ENCODE results near the gene GMEB2.
"Not testable (repeated sequence)": the region's sequence is repeated elsewhere in the genome, so short reads cannot be mapped to it uniquely, and the experiment has no call there.

Gene GMEB2

DNA sequence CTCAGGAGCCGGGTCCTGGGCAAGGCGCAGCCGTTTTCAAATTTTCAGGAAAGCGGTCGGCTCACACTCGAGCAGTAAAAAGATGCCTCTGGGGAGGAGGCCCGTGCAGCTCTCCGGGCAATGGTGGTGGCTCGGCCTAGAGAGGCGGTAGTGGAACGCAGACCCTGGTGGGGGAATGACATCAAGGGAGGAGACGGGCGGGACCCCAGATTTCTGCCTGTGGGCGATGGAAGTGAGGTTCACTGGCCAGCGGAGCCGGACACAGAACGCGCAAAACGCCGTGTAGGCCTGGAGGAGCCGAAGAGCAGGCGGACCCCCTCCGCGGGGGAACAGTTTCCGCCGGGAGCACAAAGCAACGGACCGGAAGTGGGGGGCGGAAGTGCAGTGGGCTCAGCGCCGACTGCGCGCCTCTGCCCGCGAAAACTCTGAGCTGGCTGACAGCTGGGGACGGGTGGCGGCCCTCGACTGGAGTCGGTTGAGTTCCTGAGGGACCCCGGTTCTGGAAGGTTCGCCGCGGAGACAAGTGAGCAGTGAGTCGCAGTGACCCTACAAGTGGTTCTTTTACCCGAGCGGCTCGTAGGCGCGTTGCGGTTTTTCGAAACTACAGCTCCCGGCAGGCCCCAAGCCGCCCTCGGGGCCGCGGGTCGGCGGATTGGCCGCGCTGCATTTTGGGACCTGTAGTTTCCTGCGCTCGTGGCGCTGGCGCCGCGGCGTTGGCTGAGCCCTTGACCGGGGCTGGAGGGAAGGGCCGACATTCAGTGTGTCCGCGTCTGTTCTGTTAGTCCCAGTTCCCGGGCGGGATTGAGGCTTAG is 31.2 kb upstream of the GMEB2 start, which contains the start of gene RTEL1:
RTEL1 (plus strand) TSS at position 376 of the 812 bp plus-strand sequence. CDS start 1,091 bp downstream, outside the sequence.
- DNase-seq (ENCODE audit: low read depth in 3 of 3, low spot score in 1 of 3): peak; percentile 57 to 92 (median 80)

DNA sequence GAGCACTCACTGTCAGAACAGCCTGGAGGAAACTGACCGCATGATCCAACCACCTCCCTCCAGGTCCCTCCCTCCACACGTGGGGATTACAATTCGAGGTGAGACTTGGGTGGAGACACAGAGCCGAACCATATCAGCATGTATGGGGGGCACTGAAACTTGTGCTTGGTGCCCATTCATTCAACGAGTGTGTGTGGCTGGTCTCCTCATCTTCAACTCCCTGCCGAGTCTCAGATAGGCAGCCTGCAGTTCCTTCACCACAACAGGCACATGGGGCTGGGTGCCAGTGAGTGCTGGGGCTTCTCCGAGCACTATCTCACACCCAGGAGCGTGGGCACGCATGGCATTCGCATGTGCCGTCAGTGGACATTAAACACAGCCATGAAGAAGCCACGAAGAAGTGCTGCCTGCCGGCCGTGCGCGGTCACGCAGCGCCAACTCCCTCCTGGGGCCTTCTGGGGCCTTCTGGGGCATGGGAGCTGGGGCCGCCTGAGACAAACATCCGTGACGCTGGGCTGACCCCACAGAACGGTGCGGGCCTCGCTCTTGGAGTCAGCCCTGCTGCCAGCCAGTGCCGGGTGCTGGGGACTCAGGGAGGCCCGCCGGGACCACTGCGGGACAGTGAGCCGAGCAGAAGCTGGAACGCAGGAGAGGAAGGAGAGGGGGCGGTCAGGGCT is 30.5 kb upstream of the GMEB2 start:
- DNase-seq (ENCODE audit: low read depth in 3 of 3, low spot score in 1 of 3): no peak

DNA sequence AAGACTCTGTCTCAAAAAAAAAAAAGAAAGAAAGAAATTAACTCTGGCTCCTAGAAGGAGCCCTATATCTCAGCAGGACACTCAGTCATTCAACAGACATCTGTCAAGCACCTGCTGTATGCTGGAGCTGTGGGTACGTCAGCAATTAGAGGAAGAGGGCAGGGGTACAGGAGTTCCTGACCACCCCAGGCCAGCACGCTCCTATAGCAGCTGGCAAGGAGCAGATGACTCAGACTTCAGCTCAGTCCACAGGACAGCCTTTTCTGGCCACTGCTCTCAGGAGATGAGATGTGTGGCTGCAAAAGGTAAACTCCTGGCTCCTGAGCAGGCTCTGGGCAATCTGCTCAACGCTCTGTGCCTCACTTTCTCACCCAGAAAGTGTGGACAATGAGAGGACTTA is 29.6 kb upstream of the GMEB2 start:
- no peak for DNase-seq (ENCODE audit: low read depth in 3 of 3, low spot score in 1 of 3)

DNA sequence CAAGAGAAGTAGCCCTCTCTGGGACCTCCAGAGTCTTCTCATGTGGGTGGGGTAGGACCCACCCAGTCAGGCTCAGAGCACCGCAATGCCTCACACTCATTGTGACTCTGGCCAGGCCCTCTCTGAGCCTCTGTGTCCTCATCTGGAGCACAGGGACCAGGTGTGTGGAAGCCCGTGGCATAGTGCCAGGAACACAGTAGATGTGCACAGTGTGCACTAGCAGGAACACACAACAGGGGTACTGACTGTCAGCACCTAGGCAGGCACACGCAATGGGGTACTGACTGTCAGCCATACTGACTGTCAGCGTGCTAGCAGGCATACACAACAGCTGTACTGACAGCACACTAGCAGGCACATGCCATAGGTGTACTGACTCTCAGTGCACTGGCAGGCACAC is 28.3 kb upstream of the GMEB2 start:
- no peak for DNase-seq (ENCODE audit: low read depth in 3 of 3, low spot score in 1 of 3)

DNA sequence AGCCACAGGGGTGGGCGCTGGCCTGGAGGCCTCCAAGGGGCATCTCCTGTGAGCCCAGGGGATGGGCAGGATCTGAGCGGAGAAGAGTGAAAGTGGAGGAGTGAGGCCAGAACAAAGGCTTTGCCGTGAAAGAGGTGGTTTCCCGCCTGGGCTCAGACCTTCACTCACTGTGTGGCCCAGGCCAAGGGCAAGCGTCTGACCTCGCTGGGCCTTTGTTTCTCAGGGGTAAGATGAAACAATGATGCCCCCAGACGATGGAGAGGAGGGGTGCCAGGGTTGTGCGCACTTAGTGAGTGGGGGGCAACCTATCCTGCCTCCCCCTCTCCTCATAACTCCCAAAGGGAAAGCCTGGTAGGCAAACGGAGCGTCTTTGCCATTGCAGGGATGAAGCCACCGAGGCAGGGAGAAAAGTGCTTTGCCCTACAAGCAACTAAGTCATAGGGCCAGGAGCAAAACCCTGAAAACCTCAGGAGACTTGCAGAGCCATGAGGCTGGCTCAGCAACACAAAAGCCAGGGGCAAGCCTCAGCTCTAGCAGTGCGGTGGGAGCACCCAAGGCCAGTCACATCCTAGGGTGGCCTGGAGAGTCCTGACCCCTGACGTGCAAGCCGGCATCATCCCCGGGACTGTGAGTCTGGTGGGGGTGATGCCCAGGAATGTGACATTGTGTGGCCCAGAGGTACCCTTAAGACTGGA is 27.2 kb upstream of the GMEB2 start:
- DNase-seq (ENCODE audit: low read depth in 3 of 3, low spot score in 1 of 3): no peak

DNA sequence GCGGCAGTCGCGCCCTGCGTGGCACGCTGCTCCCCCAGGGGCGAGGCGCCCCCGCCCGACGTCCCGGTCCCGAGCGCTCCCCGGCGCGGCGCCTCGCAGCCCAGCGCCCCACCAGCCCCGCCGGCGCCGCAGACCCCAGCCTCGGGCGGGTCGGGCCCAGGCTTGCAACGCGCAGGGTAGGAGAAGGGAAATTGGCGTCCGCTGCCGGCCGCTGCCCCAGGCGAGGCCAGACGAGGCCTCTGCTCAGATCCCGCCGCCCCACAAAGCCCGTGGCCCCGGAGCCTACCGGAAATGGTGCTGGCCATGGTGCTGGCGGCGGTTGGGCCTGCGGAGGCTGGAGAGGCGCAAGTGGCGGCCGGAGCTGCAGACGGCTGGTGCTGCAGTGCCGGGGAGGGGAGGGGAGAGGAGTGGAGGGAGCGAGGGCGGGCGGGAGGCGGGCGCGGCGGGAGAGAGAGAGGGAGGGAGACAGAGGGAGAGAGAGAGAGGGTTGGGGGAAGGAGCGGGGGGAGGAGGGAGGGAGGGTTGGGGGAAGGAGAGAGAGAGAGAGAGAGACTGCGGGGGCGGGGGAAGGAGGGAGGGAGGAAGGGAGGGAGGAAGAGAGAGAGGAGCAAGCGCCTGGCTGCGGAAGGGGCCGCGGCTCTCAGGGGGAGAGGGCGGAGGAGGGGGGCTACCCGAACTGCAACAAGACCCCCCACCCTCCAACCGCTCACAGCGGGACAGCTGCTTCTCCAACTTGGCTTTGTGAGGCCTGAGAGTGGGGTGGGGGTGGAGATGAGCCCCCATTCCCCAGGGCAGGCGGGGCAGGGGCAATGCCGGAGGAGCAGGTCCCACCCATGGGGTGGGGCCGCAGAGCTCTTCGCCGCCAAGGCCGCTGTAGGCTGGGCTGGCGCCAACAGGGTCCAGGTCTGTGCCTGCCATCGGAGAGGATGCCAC is 26.4 kb upstream of the GMEB2 start, which contains the start of gene STMN3:
STMN3 (minus strand) TSS at position 384 of the 933 bp plus-strand sequence; CDS start at position 305, 79 bp downstream.
- DNase-seq (ENCODE audit: low read depth in 3 of 3, low spot score in 1 of 3): peak in 2 of 3 donors; percentile 21 to 43

DNA sequence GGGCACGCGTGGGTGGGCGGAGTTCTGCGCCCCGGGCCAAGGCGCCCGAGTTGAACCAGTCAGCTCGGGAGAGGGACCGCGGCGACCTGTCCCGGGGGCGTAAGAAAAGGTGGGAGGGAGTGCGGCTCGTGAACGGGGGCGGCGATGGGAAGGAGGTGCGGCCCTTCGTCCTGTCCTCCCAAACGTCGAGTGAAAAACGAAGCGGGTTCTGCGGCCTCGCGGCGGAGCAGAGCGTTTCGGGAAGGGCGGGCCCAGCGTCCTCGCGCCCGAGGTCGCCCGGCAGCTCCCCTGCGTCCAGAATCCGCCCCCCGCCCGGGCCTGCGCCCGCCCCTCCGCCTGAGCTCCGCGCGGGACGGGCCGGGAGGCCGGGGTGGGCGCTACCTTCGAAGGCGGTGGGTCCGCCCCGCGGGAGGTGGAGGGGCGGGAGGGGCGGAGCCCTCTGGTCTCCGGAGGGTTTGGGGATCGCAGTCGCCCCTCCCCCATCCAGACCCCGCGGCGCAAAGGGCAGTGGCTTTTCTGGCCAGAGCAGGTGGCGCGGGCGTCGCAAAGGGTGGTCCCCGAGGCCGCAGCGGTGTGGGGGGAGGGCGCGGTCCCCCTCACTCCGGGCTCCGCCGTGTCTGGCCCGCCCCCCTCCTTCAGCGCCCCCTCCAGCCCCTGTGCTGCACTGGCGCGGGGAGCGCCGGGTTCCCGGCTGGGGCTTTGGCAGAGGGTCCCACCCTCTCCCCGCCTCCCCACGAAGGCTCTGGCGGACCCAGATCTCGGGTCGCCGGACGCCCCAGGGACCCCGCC is 25.5 kb upstream of the GMEB2 start:
- DNase-seq (ENCODE audit: low read depth in 3 of 3, low spot score in 1 of 3): no peak

DNA sequence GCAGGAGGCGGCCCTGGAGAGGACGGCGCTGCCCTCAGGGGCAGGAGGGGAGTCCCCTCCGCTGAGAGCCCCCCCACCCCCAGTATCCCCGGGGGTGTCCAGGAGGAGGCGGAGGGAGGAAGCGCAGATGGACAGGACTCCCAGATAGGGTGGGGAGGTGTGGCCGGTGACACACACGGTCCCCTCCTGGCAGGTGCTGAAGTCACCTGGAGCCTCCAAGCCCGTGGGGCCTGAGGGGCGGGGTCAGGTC is 25.0 kb upstream of the GMEB2 start:
- no peak for DNase-seq (ENCODE audit: low read depth in 3 of 3, low spot score in 1 of 3)

DNA sequence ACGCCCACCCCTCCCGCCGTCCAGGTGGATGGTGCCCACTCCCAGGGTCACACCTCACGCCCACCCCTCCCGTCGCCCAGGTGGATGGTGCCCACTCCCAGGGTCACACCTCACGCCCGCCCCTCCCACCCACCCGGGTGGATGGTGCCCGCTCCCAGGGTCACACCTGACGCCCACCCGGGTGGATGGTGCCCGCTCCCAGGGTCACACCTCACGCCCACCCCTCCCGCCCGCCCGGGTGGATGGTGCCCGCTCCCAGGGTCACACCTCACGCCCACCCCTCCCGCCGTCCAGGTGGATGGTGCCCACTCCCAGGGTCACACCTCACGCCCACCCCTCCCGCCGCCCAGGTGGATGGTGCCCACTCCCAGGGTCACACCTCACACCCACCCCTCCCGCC is 23.6 kb upstream of the GMEB2 start:
- not testable (repeated sequence) for DNase-seq (ENCODE audit: low read depth in 3 of 3, low spot score in 1 of 3)

DNA sequence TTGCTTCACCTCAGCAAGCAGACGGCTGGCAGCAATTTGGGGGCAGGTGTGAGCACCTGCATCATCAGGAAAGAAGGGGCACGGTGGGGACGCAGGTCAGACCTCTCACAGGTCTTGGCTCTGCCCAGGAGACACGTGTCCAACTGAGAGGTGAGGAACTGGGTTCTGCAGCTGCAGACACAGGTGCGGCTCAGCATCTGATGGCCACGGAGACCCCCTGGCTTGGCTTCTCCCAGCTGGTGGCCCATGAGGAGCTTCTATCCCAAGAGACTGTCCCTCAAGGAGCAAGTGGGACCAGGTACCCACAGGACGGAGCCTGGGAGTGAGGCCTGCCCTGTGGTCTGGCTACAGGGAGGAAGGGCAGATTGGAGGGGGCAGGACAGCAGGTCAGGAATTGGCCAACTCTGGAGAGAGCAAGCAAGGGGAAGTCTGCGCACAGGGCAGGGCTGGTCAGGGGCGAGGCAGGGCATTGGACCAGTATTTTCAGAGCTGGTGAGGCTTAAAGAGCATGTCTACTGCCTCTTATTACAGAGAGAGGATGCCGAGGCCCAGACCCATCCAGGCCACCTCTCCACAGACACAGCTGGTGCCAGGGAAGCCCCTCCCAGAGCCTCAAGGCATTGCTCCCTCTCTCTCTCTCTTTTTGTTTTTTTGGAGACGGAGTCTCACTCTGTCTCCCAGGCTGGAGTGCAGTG is 22.1 kb upstream of the GMEB2 start:
- DNase-seq (ENCODE audit: low read depth in 3 of 3, low spot score in 1 of 3): no peak

DNA sequence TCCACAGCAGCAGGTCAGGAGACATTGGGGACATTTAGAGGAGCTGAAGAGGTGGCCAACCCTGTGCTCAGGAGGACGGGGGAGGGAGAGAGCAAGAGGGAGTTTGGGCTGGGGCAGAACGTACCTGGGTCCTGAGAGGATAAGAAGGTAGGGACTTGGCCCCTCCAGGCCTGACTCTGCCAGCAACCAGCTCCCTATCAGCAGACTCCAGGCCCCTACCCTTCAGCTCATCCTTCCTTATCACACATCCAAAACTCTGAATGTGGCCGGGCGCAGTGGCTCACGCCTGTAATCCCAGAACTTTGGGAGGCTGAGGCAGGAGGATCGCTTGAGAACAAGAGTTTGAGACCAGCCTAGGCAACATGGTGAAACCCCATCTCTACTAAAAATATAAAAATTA is 21.3 kb upstream of the GMEB2 start:
- no peak for DNase-seq (ENCODE audit: low read depth in 3 of 3, low spot score in 1 of 3)

DNA sequence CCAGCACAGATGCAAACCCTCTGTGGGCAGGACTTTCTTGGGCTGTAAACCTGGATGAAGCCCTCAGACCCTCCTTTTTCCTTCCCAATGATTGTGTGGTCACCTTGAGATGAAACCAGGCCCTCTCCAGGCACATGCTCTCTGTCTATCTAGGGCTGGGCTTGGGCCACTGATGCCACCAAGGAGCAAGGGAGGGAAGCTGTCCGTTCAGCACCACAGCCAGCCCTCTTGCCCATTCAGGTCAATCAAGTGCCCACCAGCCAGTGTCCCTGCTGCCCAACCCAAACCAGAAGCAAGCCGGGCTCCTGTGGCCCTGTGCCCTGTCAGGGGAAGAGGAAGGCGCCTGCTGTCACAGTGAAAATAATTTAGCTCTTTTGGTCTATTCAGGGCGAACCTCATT is 18.3 kb upstream of the GMEB2 start:
- no peak for DNase-seq (ENCODE audit: low read depth in 3 of 3, low spot score in 1 of 3)

DNA sequence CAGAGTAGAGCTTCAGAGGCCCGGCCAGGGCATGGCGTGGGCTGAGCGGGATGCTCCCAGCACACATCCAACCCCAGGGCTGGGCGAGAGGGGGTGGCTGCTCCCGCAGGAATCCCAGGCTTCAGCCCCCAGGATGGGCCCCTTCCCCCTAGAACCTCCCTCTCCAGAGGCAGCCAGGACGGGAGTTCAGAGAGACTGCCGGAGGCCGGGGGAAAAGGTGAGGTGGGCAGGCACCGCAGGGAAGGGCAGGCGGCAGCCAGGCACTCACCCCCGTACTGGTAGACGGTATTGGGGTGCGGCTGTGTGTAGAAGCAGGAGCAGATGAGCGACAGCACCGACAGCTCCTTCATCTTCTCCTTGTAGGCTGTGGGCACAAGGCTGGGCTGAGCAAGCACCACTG is 17.0 kb upstream of the GMEB2 start:
- no peak for DNase-seq (ENCODE audit: low read depth in 3 of 3, low spot score in 1 of 3)

DNA sequence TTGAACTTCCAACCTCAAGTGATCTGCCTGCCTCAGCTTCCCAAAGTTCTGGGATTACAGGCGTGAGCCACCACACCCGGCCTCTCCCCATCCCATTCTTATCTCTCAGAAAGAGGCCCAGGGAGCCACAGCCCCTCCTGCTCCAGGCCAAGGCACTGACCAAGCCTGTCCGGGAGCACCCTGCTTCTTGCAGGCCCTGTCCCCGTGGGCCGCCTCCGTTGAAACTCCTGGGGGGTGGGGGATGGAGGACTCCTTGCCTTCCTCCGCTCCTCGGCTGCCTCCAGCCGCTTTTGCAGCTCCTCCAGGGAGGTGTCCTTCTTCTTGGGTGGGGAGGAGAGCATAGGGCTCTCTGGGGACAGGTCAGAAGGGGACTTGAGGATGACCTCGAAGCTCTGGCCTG is 16.6 kb upstream of the GMEB2 start:
- DNase-seq (ENCODE audit: low read depth in 3 of 3, low spot score in 1 of 3): no peak

DNA sequence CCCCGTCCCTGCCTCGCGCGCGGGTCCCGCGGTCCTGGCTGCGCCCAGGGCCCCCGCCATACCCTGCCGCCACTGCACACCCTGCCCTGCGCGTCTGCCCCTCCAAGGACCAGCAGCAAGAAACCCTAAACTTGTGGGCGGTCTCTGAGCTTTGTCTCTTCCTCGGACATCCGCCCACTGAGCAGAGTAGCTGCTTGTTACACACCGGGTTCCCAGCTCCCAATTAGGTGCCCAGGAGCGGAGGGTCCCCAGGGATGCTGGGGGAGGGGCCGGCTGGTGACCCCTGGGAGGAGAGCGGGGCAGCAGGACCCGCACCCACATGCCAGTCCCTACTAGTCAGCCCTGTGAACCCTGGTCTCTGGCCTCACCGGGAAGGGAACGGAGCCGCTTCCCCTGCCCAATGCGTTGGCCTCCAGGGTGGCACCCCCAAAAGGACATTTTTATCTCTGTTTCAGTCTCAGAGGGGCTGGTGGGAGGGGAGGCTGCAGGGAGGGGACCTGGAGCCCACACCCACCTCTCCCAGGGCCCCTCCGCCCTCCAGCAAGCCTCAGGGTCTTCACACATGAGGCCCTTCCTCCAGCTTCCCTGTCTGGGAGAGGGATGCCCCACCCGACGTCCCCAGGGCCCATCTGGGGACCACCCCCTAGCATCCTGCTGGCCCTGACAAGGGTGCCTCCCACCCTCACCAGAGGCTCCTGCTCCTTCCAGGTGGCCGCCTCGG is 15.8 kb upstream of the GMEB2 start:
- no peak for DNase-seq (ENCODE audit: low read depth in 3 of 3, low spot score in 1 of 3)

DNA sequence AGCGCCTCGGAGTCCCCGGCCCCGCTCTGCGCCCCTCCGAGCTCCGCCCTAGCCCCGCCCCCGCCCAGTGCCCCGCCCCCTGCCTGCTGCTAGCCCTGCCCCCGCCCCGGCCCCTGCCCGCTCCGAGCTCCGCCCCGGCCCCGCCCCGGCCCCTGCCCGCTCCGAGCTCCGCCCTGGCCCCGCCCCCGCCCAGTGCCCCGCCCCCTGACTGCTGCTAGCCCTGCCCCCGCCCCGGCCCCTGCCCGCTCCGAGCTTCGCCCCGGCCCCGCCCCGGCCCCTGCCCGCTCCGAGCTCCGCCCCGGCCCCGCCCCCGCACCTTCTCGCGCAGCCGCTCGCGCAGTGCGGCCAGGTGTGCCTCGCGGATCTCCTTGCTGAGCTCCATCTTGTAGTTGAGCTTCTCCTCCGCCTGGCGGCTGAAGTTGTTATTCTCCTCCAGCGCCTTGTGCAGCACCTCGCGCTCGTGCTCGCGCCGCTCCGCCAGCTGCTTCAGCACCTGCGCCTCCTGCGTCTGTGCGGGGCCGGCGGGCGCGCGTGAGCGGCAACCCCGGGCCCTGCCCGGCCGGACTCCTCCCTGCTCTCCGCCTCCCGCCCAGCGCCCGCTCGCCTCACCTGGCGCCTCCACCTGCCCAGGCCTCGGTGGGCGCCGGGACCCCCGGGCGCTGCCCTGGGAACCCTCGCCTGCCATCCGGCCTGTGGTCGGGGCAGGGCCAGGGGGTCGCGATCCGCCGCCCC is 15.1 kb upstream of the GMEB2 start:
- peak; percentile 97 to 98 (median 98) for DNase-seq (ENCODE audit: low read depth in 3 of 3, low spot score in 1 of 3)

DNA sequence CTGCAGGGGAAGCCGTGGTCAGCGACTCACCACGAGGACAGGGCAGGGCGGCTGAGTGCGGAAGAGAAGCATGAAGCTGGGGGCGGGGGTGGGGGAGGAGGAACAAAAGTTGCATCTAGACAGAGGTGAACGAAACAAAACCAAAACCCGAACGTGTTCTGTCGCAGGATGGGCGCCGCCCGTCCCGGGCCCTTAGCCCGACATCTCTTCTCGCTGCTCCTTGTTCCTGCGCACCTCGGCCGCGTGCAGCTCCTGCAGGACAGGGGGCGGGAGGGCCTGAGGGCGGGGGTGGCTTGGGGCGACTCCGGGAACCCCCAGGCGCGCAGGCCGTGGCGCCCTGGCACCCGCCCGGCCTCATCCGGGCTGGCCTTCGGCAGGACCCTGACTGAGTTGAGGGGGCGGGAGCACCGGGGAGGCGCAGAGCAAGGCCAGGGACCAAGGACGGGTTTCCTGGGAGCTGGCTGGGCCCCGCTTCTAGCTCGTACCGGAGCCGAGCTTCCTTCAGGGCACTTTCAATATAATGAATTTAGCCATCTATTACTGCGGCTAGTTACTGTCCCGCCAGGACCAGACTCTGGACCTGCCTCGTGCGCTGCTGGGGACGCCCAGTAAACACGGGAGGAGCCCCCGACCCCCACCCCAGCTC is 14.4 kb upstream of the GMEB2 start:
- DNase-seq (ENCODE audit: low read depth in 3 of 3, low spot score in 1 of 3): no peak

DNA sequence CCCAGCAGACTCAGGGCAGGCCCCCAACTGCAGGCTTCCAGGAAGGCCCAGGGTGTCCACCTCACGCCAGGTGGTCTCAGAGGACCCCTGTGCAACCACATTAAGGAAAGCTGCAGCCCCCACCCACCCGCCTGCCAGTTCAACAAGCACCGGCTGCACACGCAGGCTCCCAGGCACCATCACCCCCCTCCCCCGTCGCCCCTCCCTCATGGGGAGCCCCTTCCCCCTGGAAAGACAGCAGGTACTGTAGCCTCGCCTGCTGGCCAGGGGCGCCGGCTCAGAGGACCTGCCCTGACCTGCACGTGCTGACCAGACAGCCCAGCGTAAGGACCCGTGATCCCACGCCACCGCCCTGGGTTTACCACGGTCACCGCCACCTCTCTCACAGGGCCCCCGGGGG is 13.8 kb upstream of the GMEB2 start:
- DNase-seq (ENCODE audit: low read depth in 3 of 3, low spot score in 1 of 3): not testable (repeated sequence)

Data from stimulated activated CD4-positive, alpha-beta T cell treated with anti-CD3 and anti-CD28 coated beads, TNF-alpha, amount 100 ng/mL, for 1 hour (primary cell).